PC-3 (cell line): ENCODE results near the gene DOLK.
"Not testable (repeated sequence)": the region's sequence is repeated elsewhere in the genome, so short reads cannot be mapped to it uniquely, and the experiment has no call there.

Experiments
- CTCF ChIP-seq: fragments of 300-600 bp; sonication (generic); conservative IDR thresholded peaks from 2 replicates; pipeline ENCODE4 v1.5.1; 2017; ENCODE audit warnings: antibody characterized with exemption, low read depth, mild to moderate bottlenecking, low read length
- EZH2 ChIP-seq: fragments of 300-600 bp; sonication (generic); IDR thresholded peaks from one replicate; pipeline ENCODE4 v1.6.1; 2017; ENCODE audit warnings: antibody characterized with exemption, mild to moderate bottlenecking, low read length; ENCODE audit not compliant: unreplicated experiment
- EZH2phosphoT487 ChIP-seq: fragments of 300-600 bp; sonication (generic); IDR thresholded peaks from 2 replicates; pipeline ENCODE4 v1.6.1; 2018; ENCODE audit warnings: mild to moderate bottlenecking, antibody characterized with exemption, low read length, borderline replicate concordance

DNA sequence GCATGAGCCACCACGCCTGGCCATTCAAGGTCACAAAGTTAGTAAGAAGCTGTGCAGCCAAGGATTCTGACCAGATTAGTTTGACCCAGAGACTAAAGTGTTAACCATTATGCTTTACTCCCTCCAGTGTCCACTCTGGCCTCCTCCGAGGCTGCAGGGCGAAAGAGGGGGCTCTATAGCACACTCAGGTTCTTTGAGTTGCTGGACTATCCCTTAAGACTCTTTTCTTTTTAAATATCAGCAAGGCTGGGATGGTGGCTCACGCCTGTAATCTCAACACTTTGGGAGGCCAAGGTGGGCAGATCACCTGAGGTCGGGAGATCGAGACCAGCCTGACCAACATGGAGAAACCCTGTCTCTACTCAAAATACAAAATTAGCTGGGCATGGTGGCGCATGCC is 2.4 kb downstream of the DOLK start:
- TF ChIP-seq CTCF, EZH2phosphoT487, EZH2: not testable (repeated sequence)
